ENCODE results near the gene CEP83. TPM values are rescaled to one million over a fixed set of nuclear protein-coding genes. Genes with fewer than 3 reads are reported as not detected.

Gene CEP83
- total RNA-seq, 1 donor from 2014 or later, result 24.0 TPM

DNA sequence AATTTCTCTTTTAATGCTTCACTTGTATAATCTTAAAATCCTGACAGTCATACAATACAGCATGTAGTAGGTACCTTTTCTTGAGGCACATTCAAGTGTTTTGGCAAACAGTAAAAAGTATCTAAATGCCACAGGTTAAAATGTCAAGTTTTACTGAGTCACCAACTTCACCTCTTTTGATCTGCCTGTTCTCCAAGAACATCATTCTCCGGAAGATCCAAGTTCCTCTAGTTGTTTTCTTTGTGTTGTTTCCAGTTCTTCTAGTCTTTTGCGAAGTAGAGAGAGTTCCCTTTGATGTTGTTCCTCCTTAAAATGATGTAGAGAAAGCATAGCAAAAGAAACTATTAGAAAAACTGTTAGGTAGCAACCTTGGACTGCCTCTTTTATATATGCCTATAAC, 151.1 kb downstream of the CEP83 start:
- TF ChIP-seq, protein P1, sequence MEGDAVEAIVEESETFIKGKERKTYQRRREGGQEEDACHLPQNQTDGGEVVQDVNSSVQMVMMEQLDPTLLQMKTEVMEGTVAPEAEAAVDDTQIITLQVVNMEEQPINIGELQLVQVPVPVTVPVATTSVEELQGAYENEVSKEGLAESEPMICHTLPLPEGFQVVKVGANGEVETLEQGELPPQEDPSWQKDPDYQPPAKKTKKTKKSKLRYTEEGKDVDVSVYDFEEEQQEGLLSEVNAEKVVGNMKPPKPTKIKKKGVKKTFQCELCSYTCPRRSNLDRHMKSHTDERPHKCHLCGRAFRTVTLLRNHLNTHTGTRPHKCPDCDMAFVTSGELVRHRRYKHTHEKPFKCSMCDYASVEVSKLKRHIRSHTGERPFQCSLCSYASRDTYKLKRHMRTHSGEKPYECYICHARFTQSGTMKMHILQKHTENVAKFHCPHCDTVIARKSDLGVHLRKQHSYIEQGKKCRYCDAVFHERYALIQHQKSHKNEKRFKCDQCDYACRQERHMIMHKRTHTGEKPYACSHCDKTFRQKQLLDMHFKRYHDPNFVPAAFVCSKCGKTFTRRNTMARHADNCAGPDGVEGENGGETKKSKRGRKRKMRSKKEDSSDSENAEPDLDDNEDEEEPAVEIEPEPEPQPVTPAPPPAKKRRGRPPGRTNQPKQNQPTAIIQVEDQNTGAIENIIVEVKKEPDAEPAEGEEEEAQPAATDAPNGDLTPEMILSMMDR (conservative IDR thresholded peaks at IDR 0.05; ENCODE audit: low read depth, low read length), result no peak
- H3K4me3 ChIP-seq (ENCODE audit: low read depth, low read length), result no peak overlapping the region
- no peak for DNase-seq (ENCODE audit: low read depth)

- H3K4me3 ChIP-seq (ENCODE audit: low read depth, low read length), result no peak overlapping the region
- TF ChIP-seq, protein P1 (conservative IDR thresholded peaks at IDR 0.05; ENCODE audit: low read depth, low read length), result no peak
- DNase-seq (ENCODE audit: low read depth), result no peak
Observed at GRCh38 chr12:94305130-94305957, 154.3 kb downstream of the CEP83 start.

DNA sequence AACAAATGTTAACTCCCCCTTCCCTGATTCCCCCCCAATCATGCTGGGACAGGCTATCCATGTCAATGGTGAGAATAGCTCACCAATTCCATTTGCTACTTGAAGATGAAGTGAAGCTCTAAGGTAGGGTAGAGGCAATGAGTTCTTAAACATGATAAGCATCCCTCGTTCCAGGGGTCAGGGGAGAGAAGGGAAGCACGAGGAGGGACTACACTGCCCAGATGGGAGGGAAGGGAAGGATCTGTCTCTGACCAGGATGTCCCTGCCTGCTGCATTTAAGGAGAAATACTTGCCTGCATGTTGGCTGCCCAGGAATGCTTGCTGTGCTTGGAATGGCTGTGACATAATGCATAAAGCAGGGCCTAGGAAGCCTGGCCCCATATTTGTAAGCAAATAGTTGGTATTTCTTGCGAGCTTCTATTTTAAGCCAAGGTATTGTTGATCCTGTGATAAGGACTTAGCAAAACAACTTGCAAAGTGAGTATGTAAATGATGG, 155.1 kb downstream of the CEP83 start:
- DNase-seq (ENCODE audit: low read depth), result no peak
- TF ChIP-seq, protein P1 (conservative IDR thresholded peaks at IDR 0.05; ENCODE audit: low read depth, low read length), result no peak
- H3K4me3 ChIP-seq (ENCODE audit: low read depth, low read length), result no peak overlapping the region

GRCh38 chr12:94304012-94304411, 155.7 kb downstream of the CEP83 start:
- TF ChIP-seq, protein P1 (conservative IDR thresholded peaks at IDR 0.05; ENCODE audit: low read depth, low read length), result no peak
- no peak for DNase-seq (ENCODE audit: low read depth)
- no peak overlapping the region for H3K4me3 ChIP-seq (ENCODE audit: low read depth, low read length)

- TF ChIP-seq, protein P1 (conservative IDR thresholded peaks at IDR 0.05; ENCODE audit: low read depth, low read length), result no peak
- no peak for DNase-seq (ENCODE audit: low read depth)
- H3K4me3 ChIP-seq (ENCODE audit: low read depth, low read length), result no peak overlapping the region
Observed at GRCh38 chr12:94299846-94300245, 159.8 kb downstream of the CEP83 start.

- H3K4me3 ChIP-seq (ENCODE audit: low read depth, low read length), result no peak overlapping the region
- DNase-seq (ENCODE audit: low read depth), result no peak
- TF ChIP-seq, protein P1 (conservative IDR thresholded peaks at IDR 0.05; ENCODE audit: low read depth, low read length), result no peak
Observed at GRCh38 chr12:94297876-94298505, 161.7 kb downstream of the CEP83 start.

All from epithelial cell of proximal tubule (primary cell).